PFSK-1 (cell line): ENCODE data around the gene KCNA1.

ENCODE experiments used
- FOXP2 ChIP-seq: optimal IDR thresholded peaks from 2 replicates; pipeline ENCODE3; 2011; ENCODE audit warnings: borderline replicate concordance, control low read depth, inconsistent platforms; ENCODE audit not compliant: insufficient read depth; ENCODE audit errors: extremely low read length, extremely low read depth
- POLR2AphosphoS5 ChIP-seq: IDR thresholded peaks from 2 replicates; pipeline ENCODE4 v1.6.1; 2012; ENCODE audit warnings: low read depth, mild to moderate bottlenecking, control low read depth, low read length, moderate library complexity
- REST ChIP-seq, 2 experiments: IDR thresholded peaks; 2 replicates each; pipeline versions ENCODE4 v1.6.1 to v1.8.0; 2011 to 2012; ENCODE audit warnings: low read depth in 2 of 2, low read length in 2 of 2, control low read depth in 1 of 2, inconsistent platforms in 1 of 2, mild to moderate bottlenecking in 1 of 2, moderate library complexity in 1 of 2; ENCODE audit not compliant: insufficient read depth in 1 of 2
- SIN3A ChIP-seq: IDR thresholded peaks from 2 replicates; pipeline ENCODE4 v1.6.1; 2012; ENCODE audit warnings: mild to moderate bottlenecking, low read length, moderate library complexity, borderline replicate concordance; ENCODE audit not compliant: insufficient read depth
- TAF1 ChIP-seq: IDR thresholded peaks from 2 replicates; pipeline ENCODE4 v1.6.1; 2012; ENCODE audit warnings: low read length, control low read depth, borderline replicate concordance; ENCODE audit not compliant: insufficient read depth

KCNA1 gene

GRCh38 chr12:4909410-4909733 is 333 bp upstream of the KCNA1 start:
- TF ChIP-seq REST (IDR thresholded peaks at IDR 0.05; ENCODE audit: insufficient read depth in 1 of 2, low read depth in 2 of 2, low read length in 2 of 2), result no peak
- TF ChIP-seq FOXP2, result no peak
- no peak for TF ChIP-seq SIN3A
- no peak for TF ChIP-seq POLR2AphosphoS5
- no peak for TF ChIP-seq TAF1

GRCh38 chr12:4910502-4911315 is 1.0 kb downstream of the KCNA1 start:
- TF ChIP-seq REST (IDR thresholded peaks at IDR 0.05; ENCODE audit: insufficient read depth in 1 of 2, low read depth in 2 of 2, low read length in 2 of 2), result no peak
- TF ChIP-seq POLR2AphosphoS5, result no peak
- no peak for TF ChIP-seq SIN3A
- no peak for TF ChIP-seq TAF1
- no peak for TF ChIP-seq FOXP2

GRCh38 chr12:4911316-4911994 is 1.8 kb downstream of the KCNA1 start:
- TF ChIP-seq TAF1, result no peak

GRCh38 chr12:4914720-4915119 is 5.0 kb downstream of the KCNA1 start:
- TF ChIP-seq REST (IDR thresholded peaks at IDR 0.05; ENCODE audit: insufficient read depth in 1 of 2, low read depth in 2 of 2, low read length in 2 of 2) (no peak), SIN3A (no peak), TAF1 (no peak), POLR2AphosphoS5 (no peak), FOXP2 (no peak)

GRCh38 chr12:4915752-4916151 is 6.0 kb downstream of the KCNA1 start:
- TF ChIP-seq TAF1 (no peak), FOXP2 (no peak), SIN3A (no peak), REST (IDR thresholded peaks at IDR 0.05; ENCODE audit: insufficient read depth in 1 of 2, low read depth in 2 of 2, low read length in 2 of 2) (no peak), POLR2AphosphoS5 (no peak)
